AG08395 (cell line): ENCODE data around the gene AP2S1.
A peak's percentile ranks its signal among the peaks of the same experiment; 100 is the strongest.
"Not testable (repeated sequence)": the region's sequence is repeated elsewhere in the genome, so short reads cannot be mapped to it uniquely, and the experiment has no call there.

Experiments
- DNase-seq: peaks from one replicate; pipeline ENCODE4 v3.0.0; 2012; ENCODE audit warnings: mixed read lengths, low spot score

AP2S1 gene

GRCh38 chr19:46867170-46867569 is 16.5 kb upstream of the AP2S1 start:
- DNase-seq: no peak

GRCh38 chr19:46866407-46867136 is 15.9 kb upstream of the AP2S1 start:
- no peak for DNase-seq

GRCh38 chr19:46863818-46864629 is 13.4 kb upstream of the AP2S1 start:
- DNase-seq: peak; percentile 72

GRCh38 chr19:46862974-46863632 is 12.5 kb upstream of the AP2S1 start:
- DNase-seq: no peak

GRCh38 chr19:46862503-46862834 is 11.8 kb upstream of the AP2S1 start:
- no peak for DNase-seq

GRCh38 chr19:46861691-46862502 is 11.3 kb upstream of the AP2S1 start:
- DNase-seq: no peak

GRCh38 chr19:46860846-46861690 is 10.4 kb upstream of the AP2S1 start, which contains the start of gene ARHGAP35:
Gene ARHGAP35, plus strand, starts transcription at chr19:46860997. Its CDS starts 57,679 bp downstream, at chr19:46918676.
- peak; percentile 90 for DNase-seq

- DNase-seq: peak; percentile 95
Measured at GRCh38 chr19:46860125-46860845, 9.6 kb upstream of the AP2S1 start.

- no peak for DNase-seq
Measured at GRCh38 chr19:46859637-46860124, 9.0 kb upstream of the AP2S1 start.

- DNase-seq: peak; percentile 96
Measured at GRCh38 chr19:46856062-46857022, 5.7 kb upstream of the AP2S1 start.

- not testable (repeated sequence) for DNase-seq
Measured at GRCh38 chr19:46854698-46855097, 4.1 kb upstream of the AP2S1 start.

- DNase-seq: no peak
Measured at GRCh38 chr19:46852830-46853229, 2.2 kb upstream of the AP2S1 start.

- DNase-seq: no peak
Measured at GRCh38 chr19:46849610-46850009, 1.0 kb downstream of the AP2S1 start.

- no peak for DNase-seq
Measured at GRCh38 chr19:46848389-46848788, 2.3 kb downstream of the AP2S1 start.

GRCh38 chr19:46847528-46847927 is 3.1 kb downstream of the AP2S1 start:
- DNase-seq: no peak

- no peak for DNase-seq
Measured at GRCh38 chr19:46845959-46846459, 4.6 kb downstream of the AP2S1 start.

GRCh38 chr19:46844067-46844489 is 6.6 kb downstream of the AP2S1 start:
- DNase-seq: no peak

- no peak for DNase-seq
Measured at GRCh38 chr19:46842791-46843190, 7.9 kb downstream of the AP2S1 start.
